ENCODE results near the gene NPTXR. TPM values are rescaled to one million over a fixed set of nuclear protein-coding genes. Genes with fewer than 3 reads are reported as not detected.

The NPTXR gene
- total RNA-seq, 1 donor from 2014 or later, result 4.8 TPM

DNA sequence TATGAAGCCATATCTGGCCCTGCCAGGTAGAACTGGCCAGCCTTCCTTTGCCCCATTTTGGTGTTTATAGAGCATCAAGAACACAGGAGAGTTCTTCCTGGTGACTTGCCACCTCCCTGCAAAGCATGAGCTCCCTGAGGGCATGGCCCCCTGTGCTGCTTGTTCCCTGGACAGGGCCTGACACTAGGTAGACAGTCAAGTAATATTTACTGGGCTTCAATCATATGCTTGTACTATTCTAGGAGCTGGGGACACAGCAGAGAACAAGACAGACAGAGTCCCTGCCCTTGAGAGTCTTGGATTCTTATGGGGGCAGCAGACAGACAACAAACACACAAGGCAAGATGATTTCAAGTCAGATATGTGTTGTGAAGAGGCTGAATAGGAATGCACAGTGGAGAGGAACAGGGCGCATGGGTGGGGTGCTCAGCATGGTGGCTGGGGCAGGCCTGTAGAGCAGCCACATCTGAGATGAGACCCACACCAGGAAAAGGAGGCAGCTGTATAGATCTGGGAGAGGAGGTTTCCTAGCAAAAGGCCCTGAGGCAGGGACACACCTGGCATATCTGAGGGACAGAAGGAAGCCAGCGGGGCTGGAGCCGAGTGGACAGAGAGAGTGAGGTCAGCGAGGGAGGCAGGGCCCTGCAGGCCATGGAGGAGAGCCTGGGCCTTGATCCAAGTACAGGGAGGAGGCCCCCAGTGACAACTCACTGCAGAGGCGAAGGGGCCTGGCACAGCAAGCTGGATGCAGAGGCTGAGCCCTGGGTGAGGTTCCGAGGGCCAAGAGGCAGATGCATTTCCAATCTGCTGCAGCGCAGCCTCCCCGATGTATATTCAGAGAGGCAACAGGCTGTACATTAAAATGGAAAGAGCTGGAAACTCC, 38.4 kb upstream of the NPTXR start:
- Mint-ChIP-seq H3K36me3 (ENCODE audit: unreplicated experiment) (no peaks in the 10 kb centered on the region), H3K27ac (ENCODE audit: unreplicated experiment) (peak overlapping the region; percentile 78), H3K9me3 (ENCODE audit: unreplicated experiment) (no peaks in the 10 kb centered on the region), H3K4me3 (ENCODE audit: unreplicated experiment) (no peak overlapping the region), H3K27me3 (ENCODE audit: unreplicated experiment) (peaks cover 39% of the 10 kb centered on the region), H3K4me1 (ENCODE audit: unreplicated experiment) (peaks cover 14% of the 10 kb centered on the region)
- no peak for TF ChIP-seq CTCF (IDR thresholded peaks at IDR 0.05)
- no peak for DNase-seq (ENCODE audit: extremely low spot score, unreplicated experiment)

DNA sequence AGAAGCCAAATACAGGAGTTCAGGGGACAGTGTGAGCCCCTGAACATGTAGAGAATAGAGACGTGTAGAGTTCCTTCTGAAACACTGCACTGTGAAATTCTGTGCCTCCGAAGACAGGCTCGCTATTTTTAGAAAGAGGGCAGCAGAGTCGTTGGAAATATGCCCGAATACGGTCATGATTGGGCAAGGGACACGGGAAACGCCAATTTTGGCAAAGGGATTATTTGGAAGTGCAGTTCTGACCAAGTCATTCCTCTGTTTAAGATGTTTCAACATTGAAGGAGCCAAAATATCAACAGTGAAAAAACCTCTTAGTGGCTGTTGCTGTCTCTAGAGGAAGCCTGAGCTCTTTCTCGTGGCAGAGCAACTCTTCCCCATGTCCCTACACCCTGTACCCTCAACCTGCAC, 37.6 kb upstream of the NPTXR start:
- peaks cover 37% of the 10 kb centered on the region for H3K27me3 Mint-ChIP-seq (ENCODE audit: unreplicated experiment)
- TF ChIP-seq CTCF (IDR thresholded peaks at IDR 0.05), result peak; percentile 23
- peak overlapping the region; percentile 78 for H3K27ac Mint-ChIP-seq (ENCODE audit: unreplicated experiment)
- H3K9me3 Mint-ChIP-seq (ENCODE audit: unreplicated experiment), result no peaks in the 10 kb centered on the region
- peaks cover 14% of the 10 kb centered on the region for H3K4me1 Mint-ChIP-seq (ENCODE audit: unreplicated experiment)
- no peaks in the 10 kb centered on the region for H3K36me3 Mint-ChIP-seq (ENCODE audit: unreplicated experiment)
- DNase-seq (ENCODE audit: extremely low spot score, unreplicated experiment), result no peak
- peak overlapping the region; percentile 44 for H3K4me3 Mint-ChIP-seq (ENCODE audit: unreplicated experiment)

DNA sequence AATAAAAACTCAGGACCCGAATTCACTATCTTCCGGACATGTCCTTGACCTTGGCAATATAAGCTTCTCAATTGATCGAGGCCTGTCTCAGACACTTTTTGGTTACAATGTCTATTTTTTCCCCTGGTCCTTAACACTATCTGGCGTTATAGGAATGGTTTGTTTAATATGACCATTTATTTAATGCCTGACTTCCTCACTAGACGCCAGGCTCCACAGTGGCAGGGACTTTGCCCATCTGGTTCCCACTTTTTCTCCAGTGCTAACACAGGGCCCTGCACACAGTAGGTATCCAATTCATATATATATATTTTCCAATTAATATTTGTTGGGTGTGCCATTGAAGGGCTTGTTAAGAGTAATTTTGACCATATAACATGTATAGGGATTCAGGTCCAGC, 36.1 kb upstream of the NPTXR start:
- H3K4me3 Mint-ChIP-seq (ENCODE audit: unreplicated experiment), result no peak overlapping the region
- H3K27ac Mint-ChIP-seq (ENCODE audit: unreplicated experiment), result no peak overlapping the region
- H3K9me3 Mint-ChIP-seq (ENCODE audit: unreplicated experiment), result no peaks in the 10 kb centered on the region
- no peaks in the 10 kb centered on the region for H3K36me3 Mint-ChIP-seq (ENCODE audit: unreplicated experiment)
- TF ChIP-seq CTCF (IDR thresholded peaks at IDR 0.05), result no peak
- no peak for DNase-seq (ENCODE audit: extremely low spot score, unreplicated experiment)
- H3K27me3 Mint-ChIP-seq (ENCODE audit: unreplicated experiment), result peaks cover 42% of the 10 kb centered on the region
- H3K4me1 Mint-ChIP-seq (ENCODE audit: unreplicated experiment), result peaks cover 14% of the 10 kb centered on the region

DNA sequence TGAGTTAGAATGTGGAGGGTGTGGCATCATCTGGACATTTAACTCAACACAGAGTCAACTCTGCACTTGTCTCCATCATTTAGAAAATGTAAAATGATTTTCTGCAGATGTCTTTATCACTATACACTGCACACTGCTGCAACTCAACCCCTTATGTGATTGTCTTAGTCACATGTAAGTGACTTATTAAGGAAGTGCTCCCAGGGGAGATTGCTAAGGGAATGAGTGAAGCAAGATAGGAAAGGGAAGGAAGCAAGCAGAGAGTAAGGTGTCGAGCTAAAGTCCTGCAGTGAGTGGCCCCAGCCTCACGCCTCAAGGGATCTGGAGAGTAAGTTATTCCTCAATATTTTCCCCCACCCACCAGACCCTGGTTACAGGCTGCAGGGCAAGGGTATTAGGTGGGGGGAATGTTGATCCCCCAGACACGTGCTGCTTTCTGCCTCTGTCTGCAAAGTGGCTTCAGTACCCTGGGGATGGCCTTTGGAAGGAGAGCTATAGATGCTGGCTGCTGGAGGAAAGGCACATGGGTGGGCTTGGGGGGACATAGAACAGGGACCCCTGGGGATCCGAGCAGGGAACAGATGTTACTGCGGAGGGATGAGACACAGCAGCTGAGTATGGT, 35.4 kb upstream of the NPTXR start:
- Mint-ChIP-seq H3K36me3 (ENCODE audit: unreplicated experiment) (no peaks in the 10 kb centered on the region), H3K27me3 (ENCODE audit: unreplicated experiment) (peaks cover 38% of the 10 kb centered on the region), H3K4me1 (ENCODE audit: unreplicated experiment) (peaks cover 14% of the 10 kb centered on the region), H3K9me3 (ENCODE audit: unreplicated experiment) (no peaks in the 10 kb centered on the region), H3K4me3 (ENCODE audit: unreplicated experiment) (no peak overlapping the region), H3K27ac (ENCODE audit: unreplicated experiment) (no peak overlapping the region)
- DNase-seq (ENCODE audit: extremely low spot score, unreplicated experiment), result no peak
- TF ChIP-seq CTCF (IDR thresholded peaks at IDR 0.05), result no peak

DNA sequence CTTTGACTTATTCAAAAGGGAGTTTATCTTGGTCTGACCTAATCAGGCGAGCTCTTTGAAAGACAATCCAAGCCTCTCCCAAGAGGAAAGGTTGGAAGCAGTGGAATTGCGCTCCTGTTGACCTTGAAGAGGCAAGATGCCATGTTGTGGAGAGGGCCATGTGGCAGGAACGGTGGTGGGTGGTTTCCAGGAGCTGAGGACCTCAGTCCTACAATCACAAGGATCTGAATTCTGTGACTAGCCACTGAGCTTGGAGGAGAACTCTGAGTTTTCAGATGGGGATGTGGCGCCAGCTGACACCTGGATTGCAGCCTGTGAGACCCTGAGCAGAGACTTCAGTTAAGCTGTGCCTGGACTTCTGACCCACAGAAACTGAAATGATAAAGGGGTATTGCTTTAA, 34.2 kb upstream of the NPTXR start:
- TF ChIP-seq CTCF (IDR thresholded peaks at IDR 0.05), result no peak
- no peaks in the 10 kb centered on the region for H3K9me3 Mint-ChIP-seq (ENCODE audit: unreplicated experiment)
- H3K36me3 Mint-ChIP-seq (ENCODE audit: unreplicated experiment), result no peaks in the 10 kb centered on the region
- no peak for DNase-seq (ENCODE audit: extremely low spot score, unreplicated experiment)
- peaks cover 39% of the 10 kb centered on the region for H3K27me3 Mint-ChIP-seq (ENCODE audit: unreplicated experiment)
- H3K4me3 Mint-ChIP-seq (ENCODE audit: unreplicated experiment), result no peak overlapping the region
- peaks cover 20% of the 10 kb centered on the region for H3K4me1 Mint-ChIP-seq (ENCODE audit: unreplicated experiment)
- H3K27ac Mint-ChIP-seq (ENCODE audit: unreplicated experiment), result no peak overlapping the region

All from osteocyte (in vitro differentiated cells).